ENCODE data around the gene PCDHGC4. TPM values are rescaled to one million over a fixed set of nuclear protein-coding genes. Genes with fewer than 3 reads are reported as not detected.

PCDHGC4 gene
- polyA plus RNA-seq, 5 donors = 1.5 to 2.7 (median 1.7) TPM

GRCh38 chr5:141528291-141528984, 43.6 kb downstream of the PCDHGC4 start:
- peak in 1 of 2 donors; percentile 66 for DNase-seq

- peak in 1 of 2 donors; percentile 72 for DNase-seq
These were observed 44.2 kb downstream of the PCDHGC4 start for GRCh38 chr5:141529002-141529401.

GRCh38 chr5:141529873-141530272, 45.0 kb downstream of the PCDHGC4 start:
- no peak for DNase-seq

GRCh38 chr5:141532726-141533125, 47.9 kb downstream of the PCDHGC4 start:
- no peak for DNase-seq

- DNase-seq = no peak
These were observed 49.1 kb downstream of the PCDHGC4 start for GRCh38 chr5:141533897-141534296.

GRCh38 chr5:141534492-141535213, 49.8 kb downstream of the PCDHGC4 start:
- DNase-seq = no peak

Other genes starting within 250 kb of the PCDHGC4 start
- 10 to 100 TPM in 3 of 5 donors, 1 to 10 TPM in 2; 9.4 to 13.2 (median 10.2) TPM for gene PCDHB15, start 239.6 kb upstream of the PCDHGC4 start, polyA plus RNA-seq (ENCODE audit: insufficient read depth in 1 of 5, insufficient read length in 5 of 5, low replicate concordance in 1 of 5)
- under 1 TPM; 0.08 to 0.26 (median 0.17) TPM for gene SLC25A2, start 181.0 kb upstream of the PCDHGC4 start, polyA plus RNA-seq (ENCODE audit: insufficient read depth in 1 of 5, insufficient read length in 5 of 5, low replicate concordance in 1 of 5)
- 100 to 1,000 TPM; 124 to 151 (median 140) TPM for gene TAF7, start 164.2 kb upstream of the PCDHGC4 start, polyA plus RNA-seq (ENCODE audit: insufficient read depth in 1 of 5, insufficient read length in 5 of 5, low replicate concordance in 1 of 5)
- gene PCDHGA1, start 154.5 kb upstream of the PCDHGC4 start, polyA plus RNA-seq (ENCODE audit: insufficient read depth in 1 of 5, insufficient read length in 5 of 5, low replicate concordance in 1 of 5) = 1 to 10 TPM in 1 of 5 donors, under 1 TPM in 4; 0.50 to 1.0 (median 0.72) TPM
- gene PCDHGA2, start 146.3 kb upstream of the PCDHGC4 start, polyA plus RNA-seq (ENCODE audit: insufficient read depth in 1 of 5, insufficient read length in 5 of 5, low replicate concordance in 1 of 5) = 1 to 10 TPM; 3.0 to 7.3 (median 4.2) TPM
- gene PCDHGA3, start 141.2 kb upstream of the PCDHGC4 start, polyA plus RNA-seq (ENCODE audit: insufficient read depth in 1 of 5, insufficient read length in 5 of 5, low replicate concordance in 1 of 5) = 1 to 10 TPM; 2.0 to 3.9 (median 2.8) TPM
- gene PCDHGB1, start 134.9 kb upstream of the PCDHGC4 start, polyA plus RNA-seq (ENCODE audit: insufficient read depth in 1 of 5, insufficient read length in 5 of 5, low replicate concordance in 1 of 5) = 1 to 10 TPM; 1.2 to 1.7 (median 1.7) TPM
- gene PCDHGA4, start 130.0 kb upstream of the PCDHGC4 start, polyA plus RNA-seq (ENCODE audit: insufficient read depth in 1 of 5, insufficient read length in 5 of 5, low replicate concordance in 1 of 5) = 1 to 10 TPM; 1.9 to 3.3 (median 2.4) TPM
- 1 to 10 TPM; 4.0 to 6.0 (median 4.3) TPM for gene PCDHGB2, start 125.0 kb upstream of the PCDHGC4 start, polyA plus RNA-seq (ENCODE audit: insufficient read depth in 1 of 5, insufficient read length in 5 of 5, low replicate concordance in 1 of 5)
- 1 to 10 TPM; 2.7 to 4.5 (median 3.7) TPM for gene PCDHGA5, start 120.9 kb upstream of the PCDHGC4 start, polyA plus RNA-seq (ENCODE audit: insufficient read depth in 1 of 5, insufficient read length in 5 of 5, low replicate concordance in 1 of 5)
- 1 to 10 TPM; 2.0 to 3.0 (median 2.5) TPM for gene PCDHGB3, start 114.8 kb upstream of the PCDHGC4 start, polyA plus RNA-seq (ENCODE audit: insufficient read depth in 1 of 5, insufficient read length in 5 of 5, low replicate concordance in 1 of 5)
- gene PCDHGA6, start 111.1 kb upstream of the PCDHGC4 start, polyA plus RNA-seq (ENCODE audit: insufficient read depth in 1 of 5, insufficient read length in 5 of 5, low replicate concordance in 1 of 5) = 1 to 10 TPM; 4.2 to 6.1 (median 4.6) TPM
- 1 to 10 TPM; 1.7 to 2.1 (median 1.9) TPM for gene PCDHGA7, start 102.3 kb upstream of the PCDHGC4 start, polyA plus RNA-seq (ENCODE audit: insufficient read depth in 1 of 5, insufficient read length in 5 of 5, low replicate concordance in 1 of 5)
- 1 to 10 TPM; 3.1 to 5.0 (median 4.2) TPM for gene PCDHGB4, start 97.3 kb upstream of the PCDHGC4 start, polyA plus RNA-seq (ENCODE audit: insufficient read depth in 1 of 5, insufficient read length in 5 of 5, low replicate concordance in 1 of 5)
- gene PCDHGA8, start 92.4 kb upstream of the PCDHGC4 start, polyA plus RNA-seq (ENCODE audit: insufficient read depth in 1 of 5, insufficient read length in 5 of 5, low replicate concordance in 1 of 5) = 1 to 10 TPM in 1 of 5 donors, under 1 TPM in 4; 0.50 to 1.1 (median 0.74) TPM
- gene PCDHGB5, start 87.1 kb upstream of the PCDHGC4 start, polyA plus RNA-seq (ENCODE audit: insufficient read depth in 1 of 5, insufficient read length in 5 of 5, low replicate concordance in 1 of 5) = 1 to 10 TPM; 6.8 to 8.5 (median 7.7) TPM
- gene PCDHGA9, start 82.3 kb upstream of the PCDHGC4 start, polyA plus RNA-seq (ENCODE audit: insufficient read depth in 1 of 5, insufficient read length in 5 of 5, low replicate concordance in 1 of 5) = 1 to 10 TPM; 4.4 to 8.3 (median 5.7) TPM
- gene PCDHGB6, start 77.0 kb upstream of the PCDHGC4 start, polyA plus RNA-seq (ENCODE audit: insufficient read depth in 1 of 5, insufficient read length in 5 of 5, low replicate concordance in 1 of 5) = 1 to 10 TPM; 6.4 to 9.3 (median 7.8) TPM
- gene PCDHGA10, start 72.0 kb upstream of the PCDHGC4 start, polyA plus RNA-seq (ENCODE audit: insufficient read depth in 1 of 5, insufficient read length in 5 of 5, low replicate concordance in 1 of 5) = 1 to 10 TPM; 4.2 to 5.4 (median 4.5) TPM
- 10 to 100 TPM; 13.1 to 15.2 (median 13.9) TPM for gene PCDHGB7, start 67.4 kb upstream of the PCDHGC4 start, polyA plus RNA-seq (ENCODE audit: insufficient read depth in 1 of 5, insufficient read length in 5 of 5, low replicate concordance in 1 of 5)
- gene PCDHGA11, start 64.0 kb upstream of the PCDHGC4 start, polyA plus RNA-seq (ENCODE audit: insufficient read depth in 1 of 5, insufficient read length in 5 of 5, low replicate concordance in 1 of 5) = 1 to 10 TPM; 2.7 to 4.4 (median 3.2) TPM
- gene PCDHGA12, start 54.5 kb upstream of the PCDHGC4 start, polyA plus RNA-seq (ENCODE audit: insufficient read depth in 1 of 5, insufficient read length in 5 of 5, low replicate concordance in 1 of 5) = 1 to 10 TPM; 2.3 to 4.3 (median 3.4) TPM
- 100 to 1,000 TPM; 102 to 151 (median 113) TPM for gene PCDHGC3, start 9.1 kb upstream of the PCDHGC4 start, polyA plus RNA-seq (ENCODE audit: insufficient read depth in 1 of 5, insufficient read length in 5 of 5, low replicate concordance in 1 of 5)
- 1 to 10 TPM in 2 of 5 donors, under 1 TPM in 3; 0.76 to 1.2 (median 0.85) TPM for gene PCDHGC5, start 4.1 kb downstream of the PCDHGC4 start, polyA plus RNA-seq (ENCODE audit: insufficient read depth in 1 of 5, insufficient read length in 5 of 5, low replicate concordance in 1 of 5)
- 10 to 100 TPM; 43.3 to 54.3 (median 47.7) TPM for gene DIAPH1, start 134.0 kb downstream of the PCDHGC4 start, polyA plus RNA-seq (ENCODE audit: insufficient read depth in 1 of 5, insufficient read length in 5 of 5, low replicate concordance in 1 of 5)
- gene HDAC3, start 151.8 kb downstream of the PCDHGC4 start, polyA plus RNA-seq (ENCODE audit: insufficient read depth in 1 of 5, insufficient read length in 5 of 5, low replicate concordance in 1 of 5) = 100 to 1,000 TPM in 4 of 5 donors, 10 to 100 TPM in 1; 95.5 to 120 (median 106) TPM
- under 1 TPM; 0.16 to 0.58 (median 0.37) TPM for gene RELL2, start 152.0 kb downstream of the PCDHGC4 start, polyA plus RNA-seq (ENCODE audit: insufficient read depth in 1 of 5, insufficient read length in 5 of 5, low replicate concordance in 1 of 5)
- 10 to 100 TPM; 18.7 to 26.5 (median 19.1) TPM for gene FCHSD1, start 166.4 kb downstream of the PCDHGC4 start, polyA plus RNA-seq (ENCODE audit: insufficient read depth in 1 of 5, insufficient read length in 5 of 5, low replicate concordance in 1 of 5)
- 10 to 100 TPM; 35.3 to 50.1 (median 42.3) TPM for gene ARAP3, start 197.2 kb downstream of the PCDHGC4 start, polyA plus RNA-seq (ENCODE audit: insufficient read depth in 1 of 5, insufficient read length in 5 of 5, low replicate concordance in 1 of 5)

All from right lung (tissue), 5 donors.